Measurements from ENCODE around the gene MOCS3. TPM values are rescaled to one million over a fixed set of nuclear protein-coding genes. Genes with fewer than 3 reads are reported as not detected.

The MOCS3 gene
- total RNA-seq, 1 donor from 2014 or later: 7.9 TPM

DNA sequence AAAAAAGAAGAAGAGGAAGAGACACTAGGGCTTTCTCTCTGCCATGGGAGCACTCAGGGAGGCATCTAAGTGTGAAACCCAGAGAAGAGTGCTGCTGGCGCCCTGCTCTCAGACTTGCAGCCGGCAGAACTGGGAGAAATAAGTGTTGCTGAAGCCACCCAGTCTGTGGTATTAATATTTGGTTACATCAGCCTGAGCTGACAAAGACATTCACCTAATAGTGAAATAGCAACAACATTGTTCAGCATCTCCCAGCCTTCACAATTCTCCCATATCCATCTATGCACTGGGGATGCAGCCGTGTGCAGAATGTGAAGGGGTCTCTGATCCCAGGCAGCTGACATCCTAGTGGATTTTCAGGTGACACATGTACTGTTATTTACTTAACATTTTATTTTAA lies 52.3 kb downstream of the MOCS3 start:
- no peak for DNase-seq (ENCODE audit: low read depth)

DNA sequence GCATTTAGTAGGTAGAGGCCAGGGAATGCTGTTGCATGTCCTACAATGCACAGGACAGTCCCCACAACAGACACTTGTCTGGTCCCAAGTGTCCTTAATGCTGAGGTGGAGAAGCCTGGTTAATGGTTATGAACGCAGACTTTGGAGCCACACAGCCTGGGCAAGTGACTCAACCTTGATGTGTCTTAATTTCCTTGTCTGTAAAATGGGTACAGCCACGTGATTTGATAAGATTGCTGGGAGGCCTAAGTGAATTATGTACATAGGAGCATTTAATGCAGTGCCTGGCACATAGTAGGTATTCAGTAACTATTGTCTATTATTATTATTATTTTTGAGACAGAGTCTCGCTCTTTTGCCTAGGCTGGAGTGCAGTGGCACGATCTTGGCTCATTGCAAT lies 52.9 kb downstream of the MOCS3 start:
- DNase-seq (ENCODE audit: low read depth): no peak

DNA sequence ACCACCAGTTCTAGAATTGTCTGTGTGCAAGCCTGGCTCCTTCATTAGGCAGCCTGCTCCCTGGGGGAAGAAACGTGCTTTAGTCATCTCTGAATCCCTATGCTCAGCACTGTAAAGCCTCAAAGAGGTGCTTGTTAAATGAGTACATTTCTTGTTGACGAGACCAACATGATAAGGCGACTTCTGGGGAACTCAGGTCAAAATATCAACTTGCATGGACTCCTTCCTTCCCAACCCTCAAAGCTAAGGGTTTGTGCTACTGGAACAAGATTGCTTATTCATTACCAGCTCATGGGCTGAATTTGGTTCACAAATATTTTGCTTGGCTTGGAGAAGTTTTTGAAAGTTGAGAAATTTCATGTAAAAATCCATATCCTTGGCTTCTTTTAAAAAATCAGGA lies 53.7 kb downstream of the MOCS3 start:
- no peak for DNase-seq (ENCODE audit: low read depth)

Other genes with a start within 250 kb of the MOCS3 start
- gene PARD6B, start 227.2 kb upstream of the MOCS3 start, total RNA-seq: 0.19 and 0.47 TPM in 2 replicates
- gene BCAS4, start 163.8 kb upstream of the MOCS3 start, total RNA-seq: 4.1 and 5.6 TPM in 2 replicates
- gene ADNP, start 27.4 kb upstream of the MOCS3 start, total RNA-seq: 17.5 and 22.5 TPM in 2 replicates
- 64.1 and 80.0 TPM in 2 replicates for gene DPM1, start 286 bp upstream of the MOCS3 start, total RNA-seq
- gene KCNG1, start 64.3 kb downstream of the MOCS3 start, total RNA-seq: 0.42 and 0.48 TPM in 2 replicates